Ascending aorta (tissue), 2 donors: Measurements from ENCODE around the gene GCHFR. TPM values are rescaled to one million over a fixed set of nuclear protein-coding genes. Genes with fewer than 3 reads are reported as not detected.

ENCODE experiments used
- DNase-seq, 2 donors: peaks; one replicate each; pipeline ENCODE4 v3.0.0-alpha.2; 2019; ENCODE audit warnings: low spot score in 2 of 2
- H3K27ac ChIP-seq, 2 donors: fragments of 200-600 bp; sonication (generic); one replicate each; pipeline ENCODE4 v1.5.1; 2016 to 2017; ENCODE audit warnings: mild to moderate bottlenecking in 1 of 2
- H3K27me3 ChIP-seq: fragments of 200-600 bp; sonication (generic); one replicate; pipeline ENCODE4 v1.5.1; 2017
- H3K36me3 ChIP-seq, 2 donors: fragments of 200-600 bp; sonication (generic); one replicate each; pipeline ENCODE4 v1.5.1; 2016
- H3K4me1 ChIP-seq, 2 donors: fragments of 200-600 bp; sonication (generic); one replicate each; pipeline ENCODE4 v1.5.1; 2016 to 2017; ENCODE audit warnings: mild to moderate bottlenecking in 1 of 2
- H3K4me3 ChIP-seq, 2 donors: fragments of 200-600 bp; sonication (generic); one replicate each; pipeline ENCODE4 v1.5.1; 2016 to 2017; ENCODE audit warnings: mild to moderate bottlenecking in 1 of 2
- H3K9me3 ChIP-seq, 2 donors: fragments of 200-600 bp; sonication (generic); one replicate each; pipeline ENCODE4 v1.5.1; 2016
- intact Hi-C: fragments of 100-400 bp; cut with DNase I; formaldehyde crosslinking; loops from one replicate; pipeline ENCODE4 v1.15.1; 2023
- total RNA-seq: library from RNA; depleted of rRNA; stranded (reverse); fragments of >200 nt; gene quantifications from one replicate; pipeline ENCODE4 v1.1.0, GENCODE V29; 2016
- TF ChIP-seq, protein P1 (sequence below), 3 experiments: fragments of 200-600 bp in 2 of 3; fragments of 450-650 bp in 1 of 3; sonication (generic) in 2 of 3; IDR thresholded peaks; one replicate each; pipeline ENCODE4 v1.5.1; 2016 to 2019; ENCODE audit warnings: antibody characterized with exemption in 3 of 3, mild to moderate bottlenecking in 1 of 3, moderate library complexity in 1 of 3

GCHFR gene
- total RNA-seq, 1 donor from 2014 or later, result 26.4 TPM

GRCh38 chr15:40772014-40772413 lies 8.1 kb downstream of the GCHFR start:
- Histone ChIP-seq H3K27ac (no peak overlapping the region), H3K36me3 (peaks cover 41 to 68% of the 10 kb centered on the region in 2 donors), H3K4me3 (no peak overlapping the region), H3K4me1 (no peaks in the 10 kb centered on the region), H3K27me3 (no peaks in the 10 kb centered on the region), H3K9me3 (no peaks in the 10 kb centered on the region)
- TF ChIP-seq, protein P1, sequence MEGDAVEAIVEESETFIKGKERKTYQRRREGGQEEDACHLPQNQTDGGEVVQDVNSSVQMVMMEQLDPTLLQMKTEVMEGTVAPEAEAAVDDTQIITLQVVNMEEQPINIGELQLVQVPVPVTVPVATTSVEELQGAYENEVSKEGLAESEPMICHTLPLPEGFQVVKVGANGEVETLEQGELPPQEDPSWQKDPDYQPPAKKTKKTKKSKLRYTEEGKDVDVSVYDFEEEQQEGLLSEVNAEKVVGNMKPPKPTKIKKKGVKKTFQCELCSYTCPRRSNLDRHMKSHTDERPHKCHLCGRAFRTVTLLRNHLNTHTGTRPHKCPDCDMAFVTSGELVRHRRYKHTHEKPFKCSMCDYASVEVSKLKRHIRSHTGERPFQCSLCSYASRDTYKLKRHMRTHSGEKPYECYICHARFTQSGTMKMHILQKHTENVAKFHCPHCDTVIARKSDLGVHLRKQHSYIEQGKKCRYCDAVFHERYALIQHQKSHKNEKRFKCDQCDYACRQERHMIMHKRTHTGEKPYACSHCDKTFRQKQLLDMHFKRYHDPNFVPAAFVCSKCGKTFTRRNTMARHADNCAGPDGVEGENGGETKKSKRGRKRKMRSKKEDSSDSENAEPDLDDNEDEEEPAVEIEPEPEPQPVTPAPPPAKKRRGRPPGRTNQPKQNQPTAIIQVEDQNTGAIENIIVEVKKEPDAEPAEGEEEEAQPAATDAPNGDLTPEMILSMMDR (IDR thresholded peaks at IDR 0.05), result no peak
- DNase-seq, result no peak
- intact Hi-C loops, result no loop called here

- H3K9me3 ChIP-seq, result no peaks in the 10 kb centered on the region
- DNase-seq, result no peak
These were observed 9.6 kb downstream of the GCHFR start for GRCh38 chr15:40773496-40773895.

GRCh38 chr15:40773902-40774301 lies 10.0 kb downstream of the GCHFR start:
- peaks cover 60 to 69% of the 10 kb centered on the region in 2 donors for H3K36me3 ChIP-seq
- no peaks in the 10 kb centered on the region for H3K9me3 ChIP-seq
- intact Hi-C loops, result no loop called here
- H3K4me1 ChIP-seq, result no peaks in the 10 kb centered on the region
- DNase-seq, result no peak
- TF ChIP-seq, protein P1 (IDR thresholded peaks at IDR 0.05), result no peak
- no peak overlapping the region for H3K4me3 ChIP-seq
- H3K27me3 ChIP-seq, result no peaks in the 10 kb centered on the region
- H3K27ac ChIP-seq, result no peak overlapping the region

More at GRCh38 chr15:40773496-40773895, 9.6 kb downstream of the GCHFR start:
- TF ChIP-seq, protein P1 (IDR thresholded peaks at IDR 0.05), result no peak
- H3K27me3 ChIP-seq, result no peaks in the 10 kb centered on the region
- peaks cover 56 to 68% of the 10 kb centered on the region in 2 donors for H3K36me3 ChIP-seq
- intact Hi-C loops, result no loop called here
- H3K4me1 ChIP-seq, result no peaks in the 10 kb centered on the region
- H3K4me3 ChIP-seq, result no peak overlapping the region
- no peak overlapping the region for H3K27ac ChIP-seq

- TF ChIP-seq, protein P1 (IDR thresholded peaks at IDR 0.05), result no peak
- Histone ChIP-seq H3K36me3 (peaks cover 68 to 76% of the 10 kb centered on the region in 2 donors), H3K4me3 (no peak overlapping the region), H3K27ac (no peak overlapping the region), H3K27me3 (no peaks in the 10 kb centered on the region), H3K9me3 (no peaks in the 10 kb centered on the region), H3K4me1 (no peaks in the 10 kb centered on the region)
- no peak for DNase-seq
- intact Hi-C loops, result no loop called here
These were observed 11.1 kb downstream of the GCHFR start for GRCh38 chr15:40775007-40775406.

DNA sequence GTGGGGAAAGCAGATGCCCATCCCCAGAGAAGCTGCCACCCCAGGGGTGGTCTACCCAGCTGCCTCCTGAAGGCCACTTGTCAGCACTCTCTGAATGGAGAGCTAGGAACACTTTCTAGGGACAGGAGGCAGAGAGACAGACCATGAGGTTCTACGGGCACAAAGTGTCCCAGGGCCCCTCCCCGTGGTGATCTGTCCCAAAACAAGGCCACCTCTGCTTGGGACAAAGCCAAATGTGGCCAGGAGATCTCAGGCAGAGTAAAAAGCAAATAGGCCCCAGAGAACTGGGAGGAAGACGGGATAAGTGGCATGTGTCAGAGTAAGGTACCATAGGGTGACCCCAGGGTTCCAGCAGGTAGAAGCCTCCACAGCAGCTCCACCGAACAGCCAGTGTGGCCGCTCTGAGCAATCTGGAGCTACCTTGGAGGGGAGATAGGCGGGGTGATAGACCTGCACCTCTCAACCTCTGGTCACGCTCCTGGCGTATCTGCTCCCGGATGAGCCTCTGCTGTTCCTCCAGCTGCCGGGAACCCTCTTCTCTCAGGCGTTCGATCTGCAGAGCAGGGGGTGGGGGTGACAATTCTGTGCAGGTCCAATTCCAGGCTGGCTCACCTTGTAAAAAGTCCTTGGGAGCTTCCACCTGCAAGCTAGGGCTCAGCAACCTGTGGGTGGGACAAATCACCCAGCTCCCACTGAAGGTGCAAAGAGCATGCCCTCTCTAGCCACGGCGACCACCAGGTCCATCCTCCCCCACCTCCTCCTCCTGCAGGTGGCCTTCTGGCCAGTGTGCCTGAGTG lies 12.1 kb downstream of the GCHFR start:
- no peak for DNase-seq
- TF ChIP-seq, protein P1 (IDR thresholded peaks at IDR 0.05), result no peak
- intact Hi-C loops, result no loop called here
- H3K36me3 ChIP-seq, result peaks cover 68 to 76% of the 10 kb centered on the region in 2 donors
- H3K4me1 ChIP-seq, result no peaks in the 10 kb centered on the region
- no peaks in the 10 kb centered on the region for H3K27me3 ChIP-seq
- H3K4me3 ChIP-seq, result no peak overlapping the region
- H3K9me3 ChIP-seq, result no peaks in the 10 kb centered on the region
- H3K27ac ChIP-seq, result no peak overlapping the region
